H1 (cell line): ENCODE data around the gene IWS1.

Experiments used
- CBX5 ChIP-seq: fragments of 300-800, 300-1000 bp; sonication (generic); IDR thresholded peaks from 2 replicates; pipeline ENCODE4 v1.7.1; 2016; ENCODE audit warnings: antibody characterized with exemption, low read length, low read depth
- EGR1 ChIP-seq: IDR thresholded peaks from 2 replicates; pipeline ENCODE4 v1.6.1; 2011; ENCODE audit warnings: low read depth, low read length, borderline replicate concordance
- EZH2 ChIP-seq: fragments of 200-600 bp; sonication (generic); IDR thresholded peaks from 2 replicates; pipeline ENCODE4 v1.7.1; 2012; ENCODE audit warnings: low read depth, mild to moderate bottlenecking, moderate library complexity, low read length, inconsistent platforms; ENCODE audit not compliant: severe bottlenecking
- KDM1A ChIP-seq: fragments of 200-600, 300-600 bp; sonication (generic); IDR thresholded peaks from 2 replicates; pipeline ENCODE4 v1.7.1; 2016; ENCODE audit warnings: mild to moderate bottlenecking, low read length, borderline replicate concordance
- POLR2A ChIP-seq, 2 experiments: IDR thresholded peaks; 1 replicate in 1 of 2; 2 replicates in 1 of 2; pipeline ENCODE4 v1.6.1; 2011; ENCODE audit warnings: low read depth in 2 of 2, low read length in 2 of 2, mild to moderate bottlenecking in 2 of 2; ENCODE audit errors: control extremely low read depth in 1 of 2
- POLR2AphosphoS5 ChIP-seq: IDR thresholded peaks from 2 replicates; pipeline ENCODE4 v1.6.1; 2011; ENCODE audit warnings: low read depth, low read length
- SRF ChIP-seq: IDR thresholded peaks from 2 replicates; pipeline ENCODE4 v1.6.1; 2011; ENCODE audit warnings: mild to moderate bottlenecking, low read depth, low read length, moderate library complexity
- TCF12 ChIP-seq: IDR thresholded peaks from 2 replicates; pipeline ENCODE4 v1.6.1; 2011; ENCODE audit warnings: low read depth, mild to moderate bottlenecking, low read length
- TF ChIP-seq, protein P1 (sequence below), 3 experiments: IDR thresholded peaks; 1 replicate in 2 of 3; 2 replicates in 1 of 3; pipeline versions ENCODE4 v1.5.1 to v1.6.1; 2011; ENCODE audit warnings: low read length in 3 of 3, mild to moderate bottlenecking in 3 of 3, inconsistent platforms in 2 of 3, low read depth in 1 of 3, moderate library complexity in 1 of 3; ENCODE audit not compliant: insufficient read depth in 1 of 3; ENCODE audit errors: control extremely low read depth in 1 of 3
- TF ChIP-seq, protein P2 (sequence below): IDR thresholded peaks from 2 replicates; pipeline ENCODE4 v1.6.1; 2012; ENCODE audit warnings: low read length, inconsistent platforms
- TF ChIP-seq, protein P3 (sequence below): IDR thresholded peaks from 2 replicates; pipeline ENCODE4 v1.6.1; 2011; ENCODE audit warnings: low read length, improper control_type of control experiment

DNA sequence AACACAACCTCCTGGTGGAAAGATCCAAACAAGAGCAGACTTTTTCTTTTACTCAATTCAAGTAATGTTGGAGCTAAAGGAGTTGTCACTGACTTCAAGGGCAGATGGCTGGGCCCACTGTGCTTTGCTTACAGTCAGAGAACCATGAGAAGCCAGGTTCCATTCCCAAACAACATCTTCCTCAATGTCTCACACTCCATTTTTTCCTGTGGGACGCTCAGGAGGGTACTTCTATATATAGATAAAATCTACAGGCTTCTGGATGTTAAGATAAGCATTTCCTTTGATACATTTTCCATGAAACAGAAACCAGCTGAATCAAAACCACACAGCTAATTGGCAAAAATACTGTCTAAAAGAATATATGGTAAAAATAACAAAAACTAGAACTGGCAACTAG lies 14.4 kb downstream of the IWS1 start:
- TF ChIP-seq SRF (no peak), EGR1 (no peak), POLR2AphosphoS5 (no peak), POLR2A (IDR thresholded peaks at IDR 0.05; ENCODE audit: control extremely low read depth in 1 of 2, low read depth in 2 of 2, low read length in 2 of 2) (no peak), CBX5 (no peak), EZH2 (no peak), KDM1A (no peak), TCF12 (no peak)
- TF ChIP-seq, protein P1, sequence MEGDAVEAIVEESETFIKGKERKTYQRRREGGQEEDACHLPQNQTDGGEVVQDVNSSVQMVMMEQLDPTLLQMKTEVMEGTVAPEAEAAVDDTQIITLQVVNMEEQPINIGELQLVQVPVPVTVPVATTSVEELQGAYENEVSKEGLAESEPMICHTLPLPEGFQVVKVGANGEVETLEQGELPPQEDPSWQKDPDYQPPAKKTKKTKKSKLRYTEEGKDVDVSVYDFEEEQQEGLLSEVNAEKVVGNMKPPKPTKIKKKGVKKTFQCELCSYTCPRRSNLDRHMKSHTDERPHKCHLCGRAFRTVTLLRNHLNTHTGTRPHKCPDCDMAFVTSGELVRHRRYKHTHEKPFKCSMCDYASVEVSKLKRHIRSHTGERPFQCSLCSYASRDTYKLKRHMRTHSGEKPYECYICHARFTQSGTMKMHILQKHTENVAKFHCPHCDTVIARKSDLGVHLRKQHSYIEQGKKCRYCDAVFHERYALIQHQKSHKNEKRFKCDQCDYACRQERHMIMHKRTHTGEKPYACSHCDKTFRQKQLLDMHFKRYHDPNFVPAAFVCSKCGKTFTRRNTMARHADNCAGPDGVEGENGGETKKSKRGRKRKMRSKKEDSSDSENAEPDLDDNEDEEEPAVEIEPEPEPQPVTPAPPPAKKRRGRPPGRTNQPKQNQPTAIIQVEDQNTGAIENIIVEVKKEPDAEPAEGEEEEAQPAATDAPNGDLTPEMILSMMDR (IDR thresholded peaks at IDR 0.05; ENCODE audit: control extremely low read depth in 1 of 3, insufficient read depth in 1 of 3, low read depth in 1 of 3, low read length in 3 of 3) = no peak
- TF ChIP-seq, protein P2, sequence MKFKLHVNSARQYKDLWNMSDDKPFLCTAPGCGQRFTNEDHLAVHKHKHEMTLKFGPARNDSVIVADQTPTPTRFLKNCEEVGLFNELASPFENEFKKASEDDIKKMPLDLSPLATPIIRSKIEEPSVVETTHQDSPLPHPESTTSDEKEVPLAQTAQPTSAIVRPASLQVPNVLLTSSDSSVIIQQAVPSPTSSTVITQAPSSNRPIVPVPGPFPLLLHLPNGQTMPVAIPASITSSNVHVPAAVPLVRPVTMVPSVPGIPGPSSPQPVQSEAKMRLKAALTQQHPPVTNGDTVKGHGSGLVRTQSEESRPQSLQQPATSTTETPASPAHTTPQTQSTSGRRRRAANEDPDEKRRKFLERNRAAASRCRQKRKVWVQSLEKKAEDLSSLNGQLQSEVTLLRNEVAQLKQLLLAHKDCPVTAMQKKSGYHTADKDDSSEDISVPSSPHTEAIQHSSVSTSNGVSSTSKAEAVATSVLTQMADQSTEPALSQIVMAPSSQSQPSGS = no peak
- TF ChIP-seq, protein P3, sequence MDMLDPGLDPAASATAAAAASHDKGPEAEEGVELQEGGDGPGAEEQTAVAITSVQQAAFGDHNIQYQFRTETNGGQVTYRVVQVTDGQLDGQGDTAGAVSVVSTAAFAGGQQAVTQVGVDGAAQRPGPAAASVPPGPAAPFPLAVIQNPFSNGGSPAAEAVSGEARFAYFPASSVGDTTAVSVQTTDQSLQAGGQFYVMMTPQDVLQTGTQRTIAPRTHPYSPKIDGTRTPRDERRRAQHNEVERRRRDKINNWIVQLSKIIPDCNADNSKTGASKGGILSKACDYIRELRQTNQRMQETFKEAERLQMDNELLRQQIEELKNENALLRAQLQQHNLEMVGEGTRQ = no peak
